ENCODE results near the gene CCN6.

- TF ChIP-seq CTCF (conservative IDR thresholded peaks at IDR 0.05) (no peak), ZFX (IDR thresholded peaks at IDR 0.05) (no peak)
Observed at GRCh38 chr6:112010328-112010727, 43.6 kb upstream of the CCN6 start.
